ENCODE results near the gene RHOC.

DNA sequence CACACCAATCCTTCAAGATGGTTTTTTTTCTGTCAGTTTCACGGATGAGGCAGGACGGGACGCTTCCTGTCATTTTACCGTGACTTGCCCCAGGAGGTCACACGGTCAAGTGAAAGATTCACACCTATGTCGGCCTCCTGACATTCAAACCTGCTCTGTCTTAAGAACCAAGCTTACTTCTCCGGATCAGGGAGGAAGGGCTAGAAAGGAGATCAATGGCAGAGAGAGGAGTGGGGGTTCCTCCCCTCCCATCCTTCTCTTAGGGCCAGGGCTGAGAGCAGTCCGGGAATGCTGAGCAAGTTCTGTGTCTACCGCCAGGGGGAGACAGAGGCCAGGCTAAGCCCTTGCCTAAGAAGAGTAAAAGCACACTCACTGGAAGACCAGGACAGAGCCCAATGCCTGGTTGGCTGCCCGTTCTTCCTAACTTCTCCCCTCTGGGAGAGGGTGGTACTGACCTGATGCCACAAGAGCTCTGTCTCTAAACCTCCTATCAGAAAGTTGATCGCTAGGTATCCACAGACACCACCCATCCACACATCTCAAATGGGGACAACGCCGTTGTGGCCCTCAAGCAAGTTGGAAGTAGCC, 9.3 kb upstream of the RHOC start:
- TF ChIP-seq CTCF (IDR thresholded peaks at IDR 0.05) (peak; percentile 87), POLR2AphosphoS5 (IDR thresholded peaks at IDR 0.05; ENCODE audit: low read depth, low read length) (no peak), REST (IDR thresholded peaks at IDR 0.05; ENCODE audit: insufficient read depth in 1 of 2, low read depth in 2 of 2, low read length in 1 of 2) (no peak), TCF7L2 (IDR thresholded peaks at IDR 0.05; ENCODE audit: low read depth, low read length) (no peak), SIN3A (IDR thresholded peaks at IDR 0.05; ENCODE audit: borderline replicate concordance, insufficient read depth, low read depth, low read length) (no peak)

Data from Panc1 (cell line).